OCI-LY1 (cell line): Measurements from ENCODE around the gene WNT16.

ENCODE experiments used
- CTCF ChIP-seq: fragments of 200-600 bp; sonication (generic), shearing (Covaris generic); IDR thresholded peaks from 2 replicates; pipeline ENCODE4 v1.5.1; 2017; ENCODE audit warnings: mild to moderate bottlenecking, antibody characterized with exemption, low read length, moderate library complexity, mixed read lengths
- EZH2 ChIP-seq: fragments of 200-600 bp; sonication (generic), shearing (Covaris generic); IDR thresholded peaks from 2 replicates; pipeline ENCODE4 v1.8.0; 2017; ENCODE audit warnings: borderline replicate concordance, mixed run types, mild to moderate bottlenecking, antibody characterized with exemption, low read length, moderate library complexity, mixed read lengths

- TF ChIP-seq EZH2, result no peak
- no peak for TF ChIP-seq CTCF
Measured at GRCh38 chr7:121279822-121280221, 49.0 kb upstream of the WNT16 start.
